ENCODE measurements around the gene TDRD5. TPM values are rescaled to one million over a fixed set of nuclear protein-coding genes. Genes with fewer than 3 reads are reported as not detected.

Gene TDRD5
- total RNA-seq, 4 donors from 2014 or later: 0.64 to 1.8 TPM; not detected in 2

DNA sequence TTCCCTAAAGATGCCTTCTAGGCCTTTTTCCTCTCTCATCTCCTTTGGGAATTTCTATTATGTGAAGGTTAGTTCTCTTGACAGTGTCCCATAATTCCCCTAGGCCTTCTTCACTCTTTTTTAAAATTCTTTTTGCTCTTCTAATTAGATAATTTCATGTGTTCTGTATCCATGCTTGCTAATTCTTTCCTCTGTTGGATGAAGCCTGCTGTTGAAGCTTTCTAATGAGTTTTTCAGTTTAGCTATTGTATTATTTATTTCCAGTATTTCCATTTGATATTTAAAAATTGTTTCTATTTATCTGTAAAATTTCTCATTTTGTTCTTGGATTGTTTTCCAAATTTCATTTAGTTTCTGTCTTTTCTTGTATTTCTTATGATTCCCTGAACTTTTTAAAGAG, 123.0 kb downstream of the TDRD5 start:
- Histone ChIP-seq H3K9me3 (peaks cover 21 to 30% of the 10 kb centered on the region in 2 donors), H3K36me3 (no peaks in the 10 kb centered on the region), H3K27ac (no peak overlapping the region), H3K4me1 (no peaks in the 10 kb centered on the region), H3K4me3 (no peak overlapping the region), H3K27me3 (peaks cover 3% of the 10 kb centered on the region)
- in situ Hi-C loops (cut with MboI; ENCODE audit: low pct_ligation_motif_present in 1 of 4, low pct_unique_long_range_greater_than_20kb in 1 of 4, low sequenced_read_pairs in 3 of 4) (loop anchor here in 3 of 4 donors (10.0 kb wide), 1 partner anchor 90 kb away; no protein-coding TSS in a partner anchor), intact Hi-C loops (cut with DNase I; ENCODE audit: low total_unique reads) (no loop called here)
- TF ChIP-seq, protein P1, sequence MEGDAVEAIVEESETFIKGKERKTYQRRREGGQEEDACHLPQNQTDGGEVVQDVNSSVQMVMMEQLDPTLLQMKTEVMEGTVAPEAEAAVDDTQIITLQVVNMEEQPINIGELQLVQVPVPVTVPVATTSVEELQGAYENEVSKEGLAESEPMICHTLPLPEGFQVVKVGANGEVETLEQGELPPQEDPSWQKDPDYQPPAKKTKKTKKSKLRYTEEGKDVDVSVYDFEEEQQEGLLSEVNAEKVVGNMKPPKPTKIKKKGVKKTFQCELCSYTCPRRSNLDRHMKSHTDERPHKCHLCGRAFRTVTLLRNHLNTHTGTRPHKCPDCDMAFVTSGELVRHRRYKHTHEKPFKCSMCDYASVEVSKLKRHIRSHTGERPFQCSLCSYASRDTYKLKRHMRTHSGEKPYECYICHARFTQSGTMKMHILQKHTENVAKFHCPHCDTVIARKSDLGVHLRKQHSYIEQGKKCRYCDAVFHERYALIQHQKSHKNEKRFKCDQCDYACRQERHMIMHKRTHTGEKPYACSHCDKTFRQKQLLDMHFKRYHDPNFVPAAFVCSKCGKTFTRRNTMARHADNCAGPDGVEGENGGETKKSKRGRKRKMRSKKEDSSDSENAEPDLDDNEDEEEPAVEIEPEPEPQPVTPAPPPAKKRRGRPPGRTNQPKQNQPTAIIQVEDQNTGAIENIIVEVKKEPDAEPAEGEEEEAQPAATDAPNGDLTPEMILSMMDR (IDR thresholded peaks at IDR 0.05): no peak
- TF ChIP-seq POLR2AphosphoS5 (IDR thresholded peaks at IDR 0.05) (no peak), POLR2A (IDR thresholded peaks at IDR 0.05) (no peak), EP300 (IDR thresholded peaks at IDR 0.05; ENCODE audit: low read depth) (no peak)
- DNase-seq: no peak

DNA sequence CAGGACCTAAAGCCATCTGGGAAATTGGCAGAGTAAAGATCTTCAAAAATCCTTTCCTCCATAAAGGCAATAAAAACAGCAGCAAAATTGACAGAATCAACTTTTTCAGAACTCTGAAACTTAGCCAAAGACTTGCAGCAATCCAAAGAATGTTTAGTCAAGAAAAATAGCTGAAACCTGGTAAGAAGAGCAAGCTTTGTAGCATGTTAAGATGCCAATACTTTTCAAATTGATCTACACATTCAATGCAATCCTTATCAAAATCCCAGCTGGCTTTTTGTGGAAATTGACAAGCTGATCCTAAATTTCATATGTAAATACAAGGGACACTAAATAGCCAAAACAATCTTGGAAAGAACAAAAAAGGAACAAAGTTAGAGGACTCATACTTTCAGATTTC, 127.6 kb downstream of the TDRD5 start:
- H3K27ac ChIP-seq: no peak overlapping the region
- intact Hi-C loops (cut with DNase I; ENCODE audit: low total_unique reads) (no loop called here), in situ Hi-C loops (cut with MboI; ENCODE audit: low pct_ligation_motif_present in 1 of 4, low pct_unique_long_range_greater_than_20kb in 1 of 4, low sequenced_read_pairs in 3 of 4) (loop anchor here in 3 of 4 donors (10.0 kb wide), 1 partner anchor 86 kb away; no protein-coding TSS in a partner anchor)
- H3K36me3 ChIP-seq: no peaks in the 10 kb centered on the region
- H3K27me3 ChIP-seq: no peaks in the 10 kb centered on the region
- no peak for TF ChIP-seq POLR2A (IDR thresholded peaks at IDR 0.05)
- TF ChIP-seq, protein P1 (IDR thresholded peaks at IDR 0.05): no peak
- TF ChIP-seq EP300 (IDR thresholded peaks at IDR 0.05; ENCODE audit: low read depth): no peak
- no peak for TF ChIP-seq POLR2AphosphoS5 (IDR thresholded peaks at IDR 0.05)
- H3K9me3 ChIP-seq: peaks cover 17 to 25% of the 10 kb centered on the region in 2 donors
- DNase-seq: no peak
- no peaks in the 10 kb centered on the region for H3K4me1 ChIP-seq
- no peak overlapping the region for H3K4me3 ChIP-seq

DNA sequence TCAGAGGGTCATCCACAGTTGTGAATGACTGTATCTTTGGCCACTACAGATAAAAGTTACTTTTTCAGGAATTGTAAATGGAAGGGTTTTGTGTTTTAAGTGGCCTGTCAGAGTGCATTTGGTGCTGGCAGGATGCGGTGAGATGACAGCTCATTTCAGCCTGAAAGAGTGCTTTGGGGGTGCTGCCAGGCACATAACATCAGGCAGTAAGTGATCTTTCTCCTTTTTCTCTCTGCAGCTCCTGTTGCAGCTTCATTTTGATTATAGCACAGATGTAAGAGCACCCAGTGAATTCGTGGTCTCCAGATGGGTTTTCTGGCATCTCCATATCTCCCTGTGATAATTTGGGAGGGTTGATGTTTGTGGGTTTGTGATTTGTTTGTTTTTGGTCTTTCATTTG, 136.6 kb downstream of the TDRD5 start:
- in situ Hi-C loops (cut with MboI; ENCODE audit: low pct_ligation_motif_present in 1 of 4, low pct_unique_long_range_greater_than_20kb in 1 of 4, low sequenced_read_pairs in 3 of 4) (no loop called here), intact Hi-C loops (cut with DNase I; ENCODE audit: low total_unique reads) (no loop called here)
- WGBS, 2 donors (ENCODE audit: low coverage in 1 of 2): 37 to 52% methylated on average over 2 of the region's 2 CpGs
- Histone ChIP-seq H3K9me3 (no peaks in the 10 kb centered on the region), H3K27me3 (peaks cover 9% of the 10 kb centered on the region), H3K4me3 (no peak overlapping the region), H3K36me3 (no peaks in the 10 kb centered on the region), H3K27ac (no peak overlapping the region), H3K4me1 (no peaks in the 10 kb centered on the region)
- TF ChIP-seq POLR2AphosphoS5 (IDR thresholded peaks at IDR 0.05) (no peak), POLR2A (IDR thresholded peaks at IDR 0.05) (no peak), EP300 (IDR thresholded peaks at IDR 0.05; ENCODE audit: low read depth) (no peak)
- TF ChIP-seq, protein P1 (IDR thresholded peaks at IDR 0.05): no peak
- DNase-seq: no peak

DNA sequence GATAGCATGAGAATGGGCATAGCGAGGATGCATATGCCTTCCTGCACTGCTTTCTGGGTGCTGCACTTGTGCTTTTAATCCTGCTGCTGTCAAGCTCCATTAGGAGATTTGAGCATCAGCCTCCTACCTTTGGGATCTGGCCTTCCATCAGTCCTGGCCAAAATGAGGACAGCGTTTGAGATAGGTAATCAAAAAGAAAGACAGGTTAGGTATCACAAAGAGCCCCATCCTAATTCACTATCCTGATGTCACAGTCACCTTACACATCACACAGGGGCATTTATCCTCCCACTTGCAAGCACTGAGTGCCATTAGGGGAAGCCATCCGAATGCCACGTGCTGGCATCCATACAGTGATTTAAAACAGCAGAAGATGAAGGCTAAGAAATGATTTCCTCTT, 138.2 kb downstream of the TDRD5 start:
- TF ChIP-seq POLR2A (IDR thresholded peaks at IDR 0.05): no peak
- TF ChIP-seq EP300 (IDR thresholded peaks at IDR 0.05; ENCODE audit: low read depth): no peak
- no peak for TF ChIP-seq POLR2AphosphoS5 (IDR thresholded peaks at IDR 0.05)
- H3K27ac ChIP-seq: no peak overlapping the region
- intact Hi-C loops (cut with DNase I; ENCODE audit: low total_unique reads): no loop called here
- H3K27me3 ChIP-seq: peaks cover 9% of the 10 kb centered on the region
- H3K4me3 ChIP-seq: no peak overlapping the region
- WGBS, 2 donors (ENCODE audit: low coverage in 1 of 2): 89 to 100% methylated on average over 1 to 4 of the region's 4 CpGs
- no peaks in the 10 kb centered on the region for H3K9me3 ChIP-seq
- in situ Hi-C loops (cut with MboI; ENCODE audit: low pct_ligation_motif_present in 1 of 4, low pct_unique_long_range_greater_than_20kb in 1 of 4, low sequenced_read_pairs in 3 of 4): no loop called here
- no peak for DNase-seq
- H3K4me1 ChIP-seq: no peaks in the 10 kb centered on the region
- no peaks in the 10 kb centered on the region for H3K36me3 ChIP-seq

DNA sequence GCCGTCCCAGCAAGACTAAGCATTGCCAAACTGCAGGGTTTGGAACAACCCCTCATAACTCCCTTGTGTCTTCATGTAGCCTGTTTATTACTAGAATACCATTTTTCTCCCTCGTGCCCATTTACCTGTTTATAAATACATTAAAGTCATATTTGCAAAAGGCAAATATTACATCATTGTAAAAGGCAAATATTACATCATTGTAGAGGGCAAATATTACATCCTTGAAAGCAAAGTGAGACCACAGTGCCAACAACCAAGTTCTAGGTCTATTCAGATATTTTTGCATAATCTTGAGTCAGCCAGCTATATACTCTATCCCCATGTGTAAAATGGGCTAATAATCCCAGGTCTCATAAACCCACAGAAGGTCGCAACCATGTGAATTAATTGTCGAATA, 140.0 kb downstream of the TDRD5 start:
- 72 to 74% methylated on average over 3 to 4 of the region's 4 CpGs for WGBS, 2 donors (ENCODE audit: low coverage in 1 of 2)
- in situ Hi-C loops (cut with MboI; ENCODE audit: low pct_ligation_motif_present in 1 of 4, low pct_unique_long_range_greater_than_20kb in 1 of 4, low sequenced_read_pairs in 3 of 4) (no loop called here), intact Hi-C loops (cut with DNase I; ENCODE audit: low total_unique reads) (no loop called here)
- Histone ChIP-seq H3K27me3 (peaks cover 9% of the 10 kb centered on the region), H3K4me3 (no peak overlapping the region), H3K4me1 (no peaks in the 10 kb centered on the region), H3K36me3 (no peaks in the 10 kb centered on the region), H3K9me3 (no peaks in the 10 kb centered on the region), H3K27ac (no peak overlapping the region)
- DNase-seq: no peak
- TF ChIP-seq, protein P1 (IDR thresholded peaks at IDR 0.05): no peak
- TF ChIP-seq POLR2A (IDR thresholded peaks at IDR 0.05): no peak
- no peak for TF ChIP-seq POLR2AphosphoS5 (IDR thresholded peaks at IDR 0.05)
- no peak for TF ChIP-seq EP300 (IDR thresholded peaks at IDR 0.05; ENCODE audit: low read depth)

Measured in transverse colon (tissue), 4 donors.